ENCODE results near the gene DTNBP1. TPM values are rescaled to one million over a fixed set of nuclear protein-coding genes. Genes with fewer than 3 reads are reported as not detected.
A peak's percentile ranks its signal among the peaks of the same experiment; 100 is the strongest.
"Not testable (repeated sequence)": the region's sequence is repeated elsewhere in the genome, so short reads cannot be mapped to it uniquely, and the experiment has no call there.

The DTNBP1 gene
- total and polyA plus RNA-seq, 7 experiments from 2014 or later = 19.8 to 40.0 (median 27.4) TPM

DNA sequence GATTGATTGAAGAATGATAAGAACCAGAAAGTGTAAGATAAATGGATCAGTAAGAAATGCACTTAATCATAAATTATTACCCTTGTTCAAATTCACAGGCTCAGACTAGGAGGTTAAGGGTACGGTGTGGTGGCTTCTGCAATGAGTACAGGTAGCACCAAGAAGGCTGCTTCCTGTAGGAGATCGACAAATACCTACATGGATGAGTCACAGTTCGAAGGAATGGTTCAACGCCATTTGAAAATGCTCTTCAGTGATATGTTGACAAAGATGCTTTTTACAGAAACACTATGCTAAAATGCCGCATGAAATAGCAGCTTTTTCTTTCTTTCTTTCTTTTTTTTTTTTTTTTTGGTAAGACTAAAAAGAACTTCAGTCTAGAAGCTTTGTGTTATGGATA is 116.2 kb downstream of the DTNBP1 start:
- Mint-ChIP-seq H3K4me3 (no peak overlapping the region), H3K9me3 (peaks cover 0 to 13% (median 0%) of the 10 kb centered on the region in 11 donors), H3K27me3 (no peaks in the 10 kb centered on the region), H3K4me1 (peaks cover 2 to 26% (median 10%) of the 10 kb centered on the region in 7 donors), H3K27ac (no peak overlapping the region), H3K36me3 (peaks cover 0 to 27% (median 11%) of the 10 kb centered on the region in 5 donors)
- CTCF ChIA-PET = no interaction called here
- H3K27me3 ChIP-seq (ENCODE audit: control insufficient read depth in 2 of 2, insufficient read depth in 2 of 2, low read length in 2 of 2) = no peaks in the 10 kb centered on the region
- intact Hi-C loops (cut with micrococcal nuclease) = no loop called here
- no peak for ATAC-seq
- DNase-seq = no peak
- POLR2A ChIA-PET = no interaction called here
- no peaks in the 10 kb centered on the region for H3K36me3 ChIP-seq (ENCODE audit: control insufficient read depth in 2 of 3, insufficient read depth in 3 of 3, low read length in 3 of 3)
- no peaks in the 10 kb centered on the region for H3K9me3 ChIP-seq (ENCODE audit: control insufficient read depth in 2 of 3, low read length in 3 of 3)
- H3K27ac ChIP-seq (ENCODE audit: low read depth, low read length) = no peak overlapping the region
- no peaks in the 10 kb centered on the region for H3K4me1 ChIP-seq (ENCODE audit: control insufficient read depth in 2 of 2, insufficient read depth in 2 of 2, low read length in 2 of 2)
- no peak overlapping the region for H3K4me3 ChIP-seq (ENCODE audit: low read length)

DNA sequence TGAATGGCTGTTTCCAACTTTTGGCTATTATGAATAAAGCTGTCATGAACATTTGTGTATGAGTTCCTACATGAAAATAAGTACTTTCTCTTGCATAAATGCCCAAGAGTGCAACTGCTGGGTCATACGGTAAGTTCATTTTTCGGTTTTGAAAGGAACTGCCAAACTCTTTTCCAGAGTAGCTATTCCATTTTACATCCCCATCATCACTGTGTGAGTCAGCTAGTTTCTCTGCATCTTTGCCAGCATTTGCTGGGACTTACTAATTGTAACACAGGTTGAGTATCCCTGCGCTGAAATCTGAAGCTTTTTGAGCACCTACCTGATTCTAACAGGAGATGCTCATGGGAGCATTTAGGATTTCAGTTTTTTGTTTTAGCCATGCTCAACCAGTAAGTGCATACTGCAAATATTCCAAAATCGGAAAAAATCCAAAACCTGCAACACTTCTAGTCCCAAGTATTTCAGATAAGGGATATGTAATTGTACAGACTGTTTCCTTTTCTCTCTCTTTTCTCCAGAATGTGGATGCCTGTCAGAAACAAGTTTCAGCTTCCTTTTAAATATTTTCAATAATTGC is 118.4 kb downstream of the DTNBP1 start:
- peaks cover 0 to 33% (median 12%) of the 10 kb centered on the region in 7 donors for H3K4me1 Mint-ChIP-seq
- H3K27me3 ChIP-seq (ENCODE audit: control insufficient read depth in 2 of 2, insufficient read depth in 2 of 2, low read length in 2 of 2) = no peaks in the 10 kb centered on the region
- H3K27me3 Mint-ChIP-seq = no peaks in the 10 kb centered on the region
- no peak overlapping the region for H3K27ac Mint-ChIP-seq
- H3K4me3 Mint-ChIP-seq = no peak overlapping the region
- ChIA-PET CTCF (no interaction called here), POLR2A (no interaction called here)
- H3K36me3 ChIP-seq (ENCODE audit: control insufficient read depth in 2 of 3, insufficient read depth in 3 of 3, low read length in 3 of 3) = no peaks in the 10 kb centered on the region
- H3K9me3 Mint-ChIP-seq = peaks cover 0 to 13% (median 0%) of the 10 kb centered on the region in 11 donors
- intact Hi-C loops (cut with micrococcal nuclease) = no loop called here
- DNase-seq (no peak), ATAC-seq (no peak)
- peaks cover 0 to 31% (median 14%) of the 10 kb centered on the region in 5 donors for H3K36me3 Mint-ChIP-seq
- no peak overlapping the region for H3K4me3 ChIP-seq (ENCODE audit: low read length)
- no peaks in the 10 kb centered on the region for H3K4me1 ChIP-seq (ENCODE audit: control insufficient read depth in 2 of 2, insufficient read depth in 2 of 2, low read length in 2 of 2)
- H3K27ac ChIP-seq (ENCODE audit: low read depth, low read length) = no peak overlapping the region
- H3K9me3 ChIP-seq (ENCODE audit: control insufficient read depth in 2 of 3, low read length in 3 of 3) = no peaks in the 10 kb centered on the region

DNA sequence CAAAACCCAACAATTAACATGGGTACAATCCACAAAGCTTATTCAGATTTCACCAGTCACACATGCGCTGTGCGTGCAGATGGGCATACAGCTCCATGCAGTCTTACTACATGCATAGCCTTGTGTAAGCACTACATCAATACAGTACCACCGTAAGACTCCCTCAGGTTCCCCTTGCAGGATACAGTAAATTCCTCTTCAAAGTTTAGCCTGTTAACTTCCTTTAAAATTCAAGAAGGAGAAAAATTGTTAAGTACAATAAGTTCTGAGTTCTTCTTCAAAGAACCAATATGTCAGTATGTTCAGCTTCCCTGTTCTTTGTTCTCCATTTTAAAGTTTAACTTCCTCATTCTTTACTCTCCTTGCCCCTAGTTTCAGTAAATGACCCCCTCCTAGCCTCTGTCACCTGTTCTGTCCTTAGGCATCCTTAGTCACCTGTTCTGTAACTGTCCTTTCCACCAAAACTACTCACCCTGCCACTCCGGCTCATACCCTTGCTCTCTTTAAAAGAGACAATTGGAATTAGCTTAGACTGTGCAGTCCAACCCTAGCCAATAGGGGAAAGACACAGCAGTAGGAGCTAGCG is 119.4 kb downstream of the DTNBP1 start:
- H3K36me3 Mint-ChIP-seq = peaks cover 0 to 31% (median 15%) of the 10 kb centered on the region in 5 donors
- H3K27me3 ChIP-seq (ENCODE audit: control insufficient read depth in 2 of 2, insufficient read depth in 2 of 2, low read length in 2 of 2); H3K36me3 ChIP-seq (ENCODE audit: control insufficient read depth in 2 of 3, insufficient read depth in 3 of 3, low read length in 3 of 3); DNase-seq; H3K9me3 ChIP-seq (ENCODE audit: control insufficient read depth in 2 of 3, low read length in 3 of 3); H3K4me1 ChIP-seq (ENCODE audit: control insufficient read depth in 2 of 2, insufficient read depth in 2 of 2, low read length in 2 of 2); intact Hi-C loops (cut with micrococcal nuclease); ATAC-seq; H3K4me3 ChIP-seq (ENCODE audit: low read length); H3K27ac ChIP-seq (ENCODE audit: low read depth, low read length); CTCF ChIA-PET; POLR2A ChIA-PET; H3K4me3 Mint-ChIP-seq; H3K27me3 Mint-ChIP-seq: not testable (repeated sequence)
- peak overlapping the region in 1 of 9 donors; percentile 42 for H3K27ac Mint-ChIP-seq
- peaks cover 0 to 31% (median 15%) of the 10 kb centered on the region in 7 donors for H3K4me1 Mint-ChIP-seq
- H3K9me3 Mint-ChIP-seq = peaks cover 0 to 13% (median 0%) of the 10 kb centered on the region in 11 donors

DNA sequence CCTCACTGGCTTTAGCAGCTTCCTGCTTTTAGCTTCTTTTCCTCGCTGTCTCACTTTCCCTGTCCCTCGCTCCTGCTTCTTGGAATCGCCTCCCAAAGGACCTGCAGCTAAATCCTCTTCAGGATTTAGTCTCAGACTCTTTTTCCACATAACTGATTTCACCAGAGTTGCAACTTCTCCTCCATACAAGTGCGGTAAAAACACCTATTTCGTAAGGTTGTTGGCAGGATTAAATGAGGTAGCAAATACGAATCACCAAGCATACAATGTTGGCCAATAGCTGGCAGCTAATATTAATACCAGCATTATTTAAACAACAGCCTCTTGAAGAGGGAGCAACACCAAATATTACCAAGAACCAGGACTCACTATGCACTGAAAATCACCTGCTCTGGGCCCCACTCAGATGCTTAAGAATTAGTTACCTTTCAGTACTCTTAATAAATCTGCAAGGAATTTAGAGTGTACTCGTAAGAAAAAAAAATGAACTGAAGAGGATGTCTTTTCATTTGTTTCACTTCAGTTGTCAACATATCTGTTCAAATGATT is 123.0 kb downstream of the DTNBP1 start:
- ChIA-PET POLR2A (no interaction called here), CTCF (no interaction called here)
- H3K9me3 Mint-ChIP-seq = peaks cover 0 to 9% (median 4%) of the 10 kb centered on the region in 11 donors
- peaks cover 0 to 26% (median 17%) of the 10 kb centered on the region in 5 donors for H3K36me3 Mint-ChIP-seq
- no peak overlapping the region for H3K4me3 ChIP-seq (ENCODE audit: low read length)
- H3K4me1 Mint-ChIP-seq = peaks cover 4 to 29% (median 15%) of the 10 kb centered on the region in 7 donors
- DNase-seq (no peak), ATAC-seq (no peak)
- no peaks in the 10 kb centered on the region for H3K27me3 ChIP-seq (ENCODE audit: control insufficient read depth in 2 of 2, insufficient read depth in 2 of 2, low read length in 2 of 2)
- H3K4me1 ChIP-seq (ENCODE audit: control insufficient read depth in 2 of 2, insufficient read depth in 2 of 2, low read length in 2 of 2) = no peaks in the 10 kb centered on the region
- no peaks in the 10 kb centered on the region for H3K36me3 ChIP-seq (ENCODE audit: control insufficient read depth in 2 of 3, insufficient read depth in 3 of 3, low read length in 3 of 3)
- H3K9me3 ChIP-seq (ENCODE audit: control insufficient read depth in 2 of 3, low read length in 3 of 3) = no peaks in the 10 kb centered on the region
- no peak overlapping the region for H3K4me3 Mint-ChIP-seq
- intact Hi-C loops (cut with micrococcal nuclease) = no loop called here
- no peak overlapping the region for H3K27ac ChIP-seq (ENCODE audit: low read depth, low read length)
- no peaks in the 10 kb centered on the region for H3K27me3 Mint-ChIP-seq
- H3K27ac Mint-ChIP-seq = peak overlapping the region in 1 of 9 donors; percentile 58

DNA sequence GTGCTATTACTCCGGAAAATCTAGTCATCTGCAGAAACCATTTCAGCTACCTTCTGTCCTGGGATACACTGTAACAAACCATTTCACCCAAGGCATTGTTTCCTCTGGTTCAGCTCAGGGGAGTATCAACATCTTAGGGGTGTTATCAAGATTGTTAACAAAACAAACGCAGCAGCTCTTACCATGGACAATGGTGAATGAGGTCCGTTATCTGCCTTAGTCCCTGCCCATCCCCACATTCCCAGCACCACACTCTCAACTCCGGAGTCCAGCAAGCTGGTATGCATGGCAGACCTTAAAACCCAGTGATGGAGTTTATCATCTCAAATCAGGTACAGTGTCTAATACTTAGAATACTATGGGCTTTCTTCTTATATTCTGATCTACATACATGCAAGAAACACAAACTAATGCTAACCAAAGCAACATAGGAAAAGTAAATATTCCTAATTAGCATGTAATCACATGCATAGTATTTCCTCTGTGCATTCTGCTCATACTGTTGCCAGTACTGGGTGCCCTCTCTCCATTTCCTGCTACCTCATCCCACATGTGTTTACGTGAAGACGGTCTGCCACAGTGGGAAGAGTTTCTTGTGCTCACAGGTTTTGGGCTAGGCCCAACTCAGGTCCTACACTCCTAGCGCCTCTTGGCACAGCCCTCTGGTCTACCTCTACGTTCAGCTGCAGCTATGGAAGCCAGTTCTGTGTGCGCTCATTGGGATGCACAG is 123.9 kb downstream of the DTNBP1 start:
- Mint-ChIP-seq H3K36me3 (peaks cover under 1 to 21% (median 14%) of the 10 kb centered on the region in 5 donors), H3K4me3 (no peak overlapping the region), H3K27ac (peak overlapping the region in 2 of 9 donors; percentile 32 to 58), H3K4me1 (peaks cover 4 to 30% (median 15%) of the 10 kb centered on the region in 7 donors), H3K9me3 (peaks cover 0 to 4% (median 0%) of the 10 kb centered on the region in 11 donors), H3K27me3 (no peaks in the 10 kb centered on the region)
- intact Hi-C loops (cut with micrococcal nuclease) = no loop called here
- ATAC-seq (no peak), DNase-seq (no peak)
- Histone ChIP-seq H3K4me1 (ENCODE audit: control insufficient read depth in 2 of 2, insufficient read depth in 2 of 2, low read length in 2 of 2) (no peaks in the 10 kb centered on the region), H3K27me3 (ENCODE audit: control insufficient read depth in 2 of 2, insufficient read depth in 2 of 2, low read length in 2 of 2) (no peaks in the 10 kb centered on the region), H3K9me3 (ENCODE audit: control insufficient read depth in 2 of 3, low read length in 3 of 3) (no peaks in the 10 kb centered on the region), H3K27ac (ENCODE audit: low read depth, low read length) (no peak overlapping the region), H3K36me3 (ENCODE audit: control insufficient read depth in 2 of 3, insufficient read depth in 3 of 3, low read length in 3 of 3) (no peaks in the 10 kb centered on the region), H3K4me3 (ENCODE audit: low read length) (no peak overlapping the region)
- ChIA-PET CTCF (no interaction called here), POLR2A (no interaction called here)

DNA sequence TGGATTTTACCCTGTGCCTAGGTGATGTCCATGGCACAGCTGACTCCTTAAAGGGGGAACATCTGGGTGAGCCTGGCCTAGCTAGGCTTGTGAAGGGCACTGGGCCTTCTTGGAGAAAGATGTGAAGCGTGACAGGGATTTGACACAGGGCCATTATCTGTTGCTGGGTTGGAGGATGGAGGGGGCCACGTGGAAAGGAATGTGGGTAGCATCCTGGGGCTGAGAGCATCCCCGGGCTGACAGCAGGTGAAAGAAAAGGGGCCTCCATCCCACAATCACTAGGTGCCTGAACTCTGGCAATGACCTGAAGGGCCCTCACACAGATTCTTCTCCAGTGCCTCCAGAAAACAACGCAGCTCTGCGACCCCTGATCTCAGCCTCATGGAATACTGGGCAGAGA is 124.7 kb downstream of the DTNBP1 start:
- Mint-ChIP-seq H3K4me1 (peaks cover 4 to 31% (median 15%) of the 10 kb centered on the region in 7 donors), H3K27ac (peak overlapping the region in 2 of 9 donors; percentile 50 to 52), H3K4me3 (no peak overlapping the region), H3K27me3 (no peaks in the 10 kb centered on the region), H3K9me3 (peaks cover 0 to 4% (median 0%) of the 10 kb centered on the region in 11 donors), H3K36me3 (peaks cover 5 to 22% (median 8%) of the 10 kb centered on the region in 5 donors)
- ChIA-PET CTCF (no interaction called here), POLR2A (no interaction called here)
- no peak overlapping the region for H3K27ac ChIP-seq (ENCODE audit: low read depth, low read length)
- no peaks in the 10 kb centered on the region for H3K27me3 ChIP-seq (ENCODE audit: control insufficient read depth in 2 of 2, insufficient read depth in 2 of 2, low read length in 2 of 2)
- DNase-seq = no peak
- no peaks in the 10 kb centered on the region for H3K9me3 ChIP-seq (ENCODE audit: control insufficient read depth in 2 of 3, low read length in 3 of 3)
- H3K4me3 ChIP-seq (ENCODE audit: low read length) = no peak overlapping the region
- peaks cover 0 to 5% (median 0%) of the 10 kb centered on the region in 3 experiments for H3K36me3 ChIP-seq (ENCODE audit: control insufficient read depth in 2 of 3, insufficient read depth in 3 of 3, low read length in 3 of 3)
- H3K4me1 ChIP-seq (ENCODE audit: control insufficient read depth in 2 of 2, insufficient read depth in 2 of 2, low read length in 2 of 2) = no peaks in the 10 kb centered on the region
- no peak for ATAC-seq
- intact Hi-C loops (cut with micrococcal nuclease) = no loop called here
